Measurements from ENCODE around the gene PTPRR. TPM values are rescaled to one million over a fixed set of nuclear protein-coding genes. Genes with fewer than 3 reads are reported as not detected.

The PTPRR gene
- total RNA-seq, 4 donors from 2014 or later: 0.57 to 2.1 (median 0.84) TPM

GRCh38 chr12:70604662-70605061 is 315.9 kb downstream of the PTPRR start:
- Histone ChIP-seq H3K36me3 (peaks cover 0 to 9% (median 2%) of the 10 kb centered on the region in 4 donors), H3K4me1 (peaks cover 4 to 10% (median 8%) of the 10 kb centered on the region in 4 donors), H3K9me3 (peaks cover 0 to 4% (median 0%) of the 10 kb centered on the region in 4 donors), H3K27ac (replicated peaks in 1 of 4) (no peak overlapping the region), H3K27me3 (peaks cover 0 to 27% (median 0%) of the 10 kb centered on the region in 4 donors), H3K4me3 (peak overlapping the region in 2 of 4 donors; percentile 16 to 53)
- 91% methylated on average over 4 of the region's 4 CpGs for WGBS
- TF ChIP-seq EP300 (IDR thresholded peaks at IDR 0.05) (no peak), POLR2AphosphoS5 (IDR thresholded peaks at IDR 0.05) (no peak), POLR2A (IDR thresholded peaks at IDR 0.05; ENCODE audit: low read depth) (no peak)
- TF ChIP-seq, protein P1, sequence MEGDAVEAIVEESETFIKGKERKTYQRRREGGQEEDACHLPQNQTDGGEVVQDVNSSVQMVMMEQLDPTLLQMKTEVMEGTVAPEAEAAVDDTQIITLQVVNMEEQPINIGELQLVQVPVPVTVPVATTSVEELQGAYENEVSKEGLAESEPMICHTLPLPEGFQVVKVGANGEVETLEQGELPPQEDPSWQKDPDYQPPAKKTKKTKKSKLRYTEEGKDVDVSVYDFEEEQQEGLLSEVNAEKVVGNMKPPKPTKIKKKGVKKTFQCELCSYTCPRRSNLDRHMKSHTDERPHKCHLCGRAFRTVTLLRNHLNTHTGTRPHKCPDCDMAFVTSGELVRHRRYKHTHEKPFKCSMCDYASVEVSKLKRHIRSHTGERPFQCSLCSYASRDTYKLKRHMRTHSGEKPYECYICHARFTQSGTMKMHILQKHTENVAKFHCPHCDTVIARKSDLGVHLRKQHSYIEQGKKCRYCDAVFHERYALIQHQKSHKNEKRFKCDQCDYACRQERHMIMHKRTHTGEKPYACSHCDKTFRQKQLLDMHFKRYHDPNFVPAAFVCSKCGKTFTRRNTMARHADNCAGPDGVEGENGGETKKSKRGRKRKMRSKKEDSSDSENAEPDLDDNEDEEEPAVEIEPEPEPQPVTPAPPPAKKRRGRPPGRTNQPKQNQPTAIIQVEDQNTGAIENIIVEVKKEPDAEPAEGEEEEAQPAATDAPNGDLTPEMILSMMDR (IDR thresholded peaks at IDR 0.05): no peak
- intact Hi-C loops (cut with DNase I): no loop called here
- no peak for DNase-seq (ENCODE audit: extremely low spot score)

- no peak for TF ChIP-seq POLR2AphosphoS5 (IDR thresholded peaks at IDR 0.05)
- no peak for TF ChIP-seq EP300 (IDR thresholded peaks at IDR 0.05)
- TF ChIP-seq, protein P1 (IDR thresholded peaks at IDR 0.05): no peak
- no peak for TF ChIP-seq POLR2A (IDR thresholded peaks at IDR 0.05; ENCODE audit: low read depth)
- Histone ChIP-seq H3K4me3 (no peak overlapping the region), H3K27ac (replicated peaks in 1 of 4) (no peak overlapping the region), H3K27me3 (peaks cover 0 to 12% (median 0%) of the 10 kb centered on the region in 4 donors), H3K4me1 (no peaks in the 10 kb centered on the region), H3K9me3 (peaks cover 0 to 4% (median 0%) of the 10 kb centered on the region in 4 donors), H3K36me3 (peaks cover 0 to 9% (median 2%) of the 10 kb centered on the region in 4 donors)
- intact Hi-C loops (cut with DNase I): no loop called here
- DNase-seq (ENCODE audit: extremely low spot score): no peak
- WGBS: 93% methylated on average over 1 of the region's 1 CpG
Observed at GRCh38 chr12:70603044-70603443, 317.5 kb downstream of the PTPRR start.

DNA sequence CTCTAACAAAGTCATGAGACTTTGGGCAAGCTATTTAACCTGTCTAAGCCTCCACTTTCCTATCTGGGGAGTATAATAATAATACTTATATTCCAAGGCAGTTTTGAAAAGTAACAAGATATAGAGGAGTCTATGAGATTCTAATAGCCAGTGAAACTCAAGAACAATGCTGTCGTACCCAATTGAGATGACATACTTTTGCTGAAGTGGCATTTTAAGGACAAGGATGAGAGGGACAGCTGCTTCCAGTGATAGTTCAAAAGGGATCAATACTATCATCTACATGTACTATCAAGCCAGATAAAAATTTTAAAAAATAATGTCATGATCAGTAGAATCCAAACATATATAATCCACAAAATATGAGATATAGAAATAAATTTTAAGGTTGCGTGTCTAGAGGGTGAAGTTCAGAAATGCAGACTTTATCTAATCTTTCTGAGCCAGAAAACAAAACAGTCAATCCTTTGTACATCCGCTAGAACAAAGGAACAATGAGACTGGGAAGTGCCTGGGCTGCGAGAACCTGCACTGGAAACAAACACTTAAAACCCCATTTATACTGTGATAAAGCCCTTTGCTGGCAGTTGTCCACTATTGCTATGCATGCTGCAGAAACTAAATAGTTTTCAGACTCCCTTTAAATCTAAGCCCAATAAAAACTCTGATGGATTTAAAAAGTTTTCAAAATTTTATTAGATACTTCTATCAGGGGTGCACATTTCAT is 321.9 kb downstream of the PTPRR start:
- Histone ChIP-seq H3K9me3 (no peaks in the 10 kb centered on the region), H3K4me1 (no peaks in the 10 kb centered on the region), H3K27ac (replicated peaks in 1 of 4) (no peak overlapping the region), H3K4me3 (no peak overlapping the region), H3K27me3 (no peaks in the 10 kb centered on the region), H3K36me3 (peaks cover 0 to 20% (median 0%) of the 10 kb centered on the region in 4 donors)
- WGBS: 51% methylated on average over 4 of the region's 4 CpGs
- intact Hi-C loops (cut with DNase I): no loop called here
- DNase-seq (ENCODE audit: extremely low spot score): no peak
- TF ChIP-seq POLR2A (IDR thresholded peaks at IDR 0.05; ENCODE audit: low read depth) (no peak), POLR2AphosphoS5 (IDR thresholded peaks at IDR 0.05) (peak in 1 of 2 donors; percentile 22)

DNA sequence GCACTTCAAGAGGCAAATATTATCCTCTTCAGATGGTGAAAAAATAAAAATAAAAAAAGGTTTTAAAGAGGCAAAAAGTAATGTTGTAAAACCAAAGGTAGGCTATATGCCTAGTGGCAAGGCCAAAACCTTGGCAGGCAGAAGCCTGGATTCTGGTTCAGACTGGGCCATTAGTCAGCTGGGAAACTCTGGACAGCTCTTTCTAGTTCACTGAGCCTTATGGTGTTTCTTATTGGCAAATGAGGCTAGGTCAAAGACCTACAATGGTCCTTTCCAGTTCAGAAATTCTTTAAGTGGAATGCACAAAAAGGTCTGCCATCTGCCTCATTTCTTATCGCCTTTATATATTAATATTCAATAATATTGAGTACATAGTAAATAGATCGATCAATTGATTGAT is 327.9 kb downstream of the PTPRR start:
- H3K4me3 ChIP-seq: no peak overlapping the region
- peaks cover 0 to 41% (median 0%) of the 10 kb centered on the region in 4 donors for H3K36me3 ChIP-seq
- intact Hi-C loops (cut with DNase I): loop anchor here (5.0 kb wide), 1 partner anchor 125 kb away; no protein-coding TSS in a partner anchor

More for the DNA sequence above, 327.9 kb downstream of the PTPRR start:
- no peak overlapping the region for H3K27ac ChIP-seq (replicated peaks in 1 of 4)
- no peaks in the 10 kb centered on the region for H3K9me3 ChIP-seq
- TF ChIP-seq POLR2AphosphoS5 (IDR thresholded peaks at IDR 0.05) (no peak), EP300 (IDR thresholded peaks at IDR 0.05) (no peak), POLR2A (IDR thresholded peaks at IDR 0.05; ENCODE audit: low read depth) (no peak)
- TF ChIP-seq, protein P1 (IDR thresholded peaks at IDR 0.05): no peak
- 91% methylated on average over 2 of the region's 2 CpGs for WGBS
- DNase-seq (ENCODE audit: extremely low spot score): no peak
- H3K4me1 ChIP-seq: no peaks in the 10 kb centered on the region
- H3K27me3 ChIP-seq: peaks cover 0 to 5% (median 0%) of the 10 kb centered on the region in 4 donors

All from esophagus muscularis mucosa (tissue), 4 donors.